Muscle of leg (tissue), 11 donors: ENCODE data around the gene KCNMA1. TPM values are rescaled to one million over a fixed set of nuclear protein-coding genes. Genes with fewer than 3 reads are reported as not detected.

Experiments
- DNase-seq: peaks from one replicate; pipeline ENCODE4 v3.0.0; 2013
- H3K27ac ChIP-seq: one replicate; pipeline ENCODE4 v1.5.1; 2013; ENCODE audit warnings: mild to moderate bottlenecking, low read length, control low read depth
- H3K27me3 ChIP-seq: one replicate; pipeline ENCODE4 v1.6.1; 2013; ENCODE audit warnings: low read length; ENCODE audit not compliant: control insufficient read depth, insufficient read depth
- H3K36me3 ChIP-seq: one replicate; pipeline ENCODE4 v1.6.1; 2013; ENCODE audit warnings: low read length; ENCODE audit not compliant: control insufficient read depth, insufficient read depth
- H3K4me1 ChIP-seq: one replicate; pipeline ENCODE4 v1.6.1; 2013; ENCODE audit warnings: low read length; ENCODE audit not compliant: control insufficient read depth, insufficient read depth
- H3K4me3 ChIP-seq: one replicate; pipeline ENCODE4 v1.5.1; 2013; ENCODE audit warnings: low read length, control low read depth
- H3K9me3 ChIP-seq: replicated peaks from 2 replicates; pipeline ENCODE4 v1.6.1; 2013; ENCODE audit warnings: low read depth, low read length; ENCODE audit not compliant: control insufficient read depth
- WGBS: methylation state at CpG from one replicate; pipeline ENCODE4 v1.1.5; 2013; ENCODE audit warnings: missing lambda C conversion rate; ENCODE audit not compliant: insufficient coverage; 5-methylcytosine and 5-hydroxymethylcytosine counted together
- polyA plus RNA-seq, 8 donors: library from polyadenylated mRNA; unstranded; fragments of 120-200 nt; gene quantifications; one replicate each; pipeline versions ENCODE4 v1.2.1 to v1.2.3, GENCODE V29; 2013; ENCODE audit warnings: inconsistent platforms in 1 of 8, low replicate concordance in 1 of 8; ENCODE audit not compliant: insufficient read length in 8 of 8, insufficient read depth in 1 of 8
- total RNA-seq: library from RNA; stranded (reverse); fragments of 120-200 nt; gene quantifications from one replicate; pipeline ENCODE4 v1.2.4, GENCODE V29; 2013

KCNMA1 gene
- total and polyA plus RNA-seq, 9 donors, result 12.7 to 23.3 (median 18.2) TPM

- Histone ChIP-seq H3K27ac (no peak overlapping the region), H3K36me3 (no peaks in the 10 kb centered on the region), H3K27me3 (no peaks in the 10 kb centered on the region), H3K9me3 (no peaks in the 10 kb centered on the region), H3K4me3 (no peak overlapping the region), H3K4me1 (no peaks in the 10 kb centered on the region)
- WGBS, result 93% methylated on average over 3 of the region's 4 CpGs
- DNase-seq, result no peak
Measured at GRCh38 chr10:77125231-77125630, 512.4 kb downstream of the KCNMA1 start.

- no peak overlapping the region for H3K27ac ChIP-seq
- H3K4me3 ChIP-seq, result no peak overlapping the region
- DNase-seq, result no peak
- H3K9me3 ChIP-seq, result no peaks in the 10 kb centered on the region
- H3K36me3 ChIP-seq, result no peaks in the 10 kb centered on the region
- WGBS, result 96% methylated on average over 3 of the region's 5 CpGs
- no peaks in the 10 kb centered on the region for H3K4me1 ChIP-seq
- no peaks in the 10 kb centered on the region for H3K27me3 ChIP-seq
Measured at GRCh38 chr10:77123330-77123729, 514.3 kb downstream of the KCNMA1 start.

DNA sequence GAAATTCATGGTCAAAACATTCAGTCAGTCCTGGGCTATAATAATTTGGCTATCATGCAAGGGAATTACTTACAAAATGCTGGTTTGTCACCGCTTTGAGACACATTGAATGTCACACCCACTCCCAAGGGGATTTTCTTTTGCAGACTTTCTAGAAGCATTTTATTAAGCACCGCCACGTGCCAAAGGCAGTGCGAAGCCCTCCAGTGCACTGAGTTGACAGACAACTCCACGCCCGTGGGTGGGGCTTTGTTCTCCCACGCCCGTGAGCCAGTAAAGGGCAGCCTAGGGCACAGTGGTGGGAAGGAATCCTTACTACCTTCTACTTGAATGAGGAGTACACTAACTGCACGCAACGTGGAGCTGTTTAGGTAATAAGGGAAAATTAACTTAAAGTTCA is 515.8 kb downstream of the KCNMA1 start:
- H3K36me3 ChIP-seq, result no peaks in the 10 kb centered on the region
- no peaks in the 10 kb centered on the region for H3K27me3 ChIP-seq
- H3K4me1 ChIP-seq, result no peaks in the 10 kb centered on the region
- H3K9me3 ChIP-seq, result no peaks in the 10 kb centered on the region
- no peak overlapping the region for H3K27ac ChIP-seq
- WGBS, result no CpG with 5 or more reads among the region's 10 CpGs
- H3K4me3 ChIP-seq, result no peak overlapping the region
- DNase-seq, result no peak

GRCh38 chr10:77120666-77121376 is 516.8 kb downstream of the KCNMA1 start:
- DNase-seq, result no peak
- H3K27me3 ChIP-seq, result no peaks in the 10 kb centered on the region
- H3K27ac ChIP-seq, result no peak overlapping the region
- no peak overlapping the region for H3K4me3 ChIP-seq
- no peaks in the 10 kb centered on the region for H3K36me3 ChIP-seq
- no peaks in the 10 kb centered on the region for H3K9me3 ChIP-seq
- 57% methylated on average over 2 of the region's 4 CpGs for WGBS
- H3K4me1 ChIP-seq, result no peaks in the 10 kb centered on the region

DNA sequence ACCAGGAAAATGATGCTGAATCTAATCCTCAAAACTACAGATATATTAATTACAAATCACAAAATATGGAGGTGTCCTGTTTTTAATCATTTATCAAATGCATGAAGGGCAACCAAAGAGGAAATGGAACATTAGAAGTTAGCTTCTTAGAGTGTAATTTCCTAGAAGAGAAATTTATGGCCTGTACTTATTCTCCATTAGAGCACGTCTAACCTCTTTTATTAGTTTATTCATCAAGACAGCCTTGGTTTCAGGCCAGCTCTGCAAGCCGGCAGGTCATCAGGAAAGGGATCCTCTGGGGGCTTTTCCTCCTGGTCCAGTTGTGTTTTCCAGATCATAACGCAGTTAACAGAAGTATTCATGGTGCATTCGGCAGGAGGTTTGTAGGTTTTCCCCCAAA is 517.6 kb downstream of the KCNMA1 start:
- no peaks in the 10 kb centered on the region for H3K4me1 ChIP-seq
- H3K27ac ChIP-seq, result no peak overlapping the region
- no peaks in the 10 kb centered on the region for H3K36me3 ChIP-seq
- no peaks in the 10 kb centered on the region for H3K27me3 ChIP-seq
- H3K4me3 ChIP-seq, result no peak overlapping the region
- no peaks in the 10 kb centered on the region for H3K9me3 ChIP-seq
- DNase-seq, result no peak
- no CpG with 5 or more reads among the region's 4 CpGs for WGBS

DNA sequence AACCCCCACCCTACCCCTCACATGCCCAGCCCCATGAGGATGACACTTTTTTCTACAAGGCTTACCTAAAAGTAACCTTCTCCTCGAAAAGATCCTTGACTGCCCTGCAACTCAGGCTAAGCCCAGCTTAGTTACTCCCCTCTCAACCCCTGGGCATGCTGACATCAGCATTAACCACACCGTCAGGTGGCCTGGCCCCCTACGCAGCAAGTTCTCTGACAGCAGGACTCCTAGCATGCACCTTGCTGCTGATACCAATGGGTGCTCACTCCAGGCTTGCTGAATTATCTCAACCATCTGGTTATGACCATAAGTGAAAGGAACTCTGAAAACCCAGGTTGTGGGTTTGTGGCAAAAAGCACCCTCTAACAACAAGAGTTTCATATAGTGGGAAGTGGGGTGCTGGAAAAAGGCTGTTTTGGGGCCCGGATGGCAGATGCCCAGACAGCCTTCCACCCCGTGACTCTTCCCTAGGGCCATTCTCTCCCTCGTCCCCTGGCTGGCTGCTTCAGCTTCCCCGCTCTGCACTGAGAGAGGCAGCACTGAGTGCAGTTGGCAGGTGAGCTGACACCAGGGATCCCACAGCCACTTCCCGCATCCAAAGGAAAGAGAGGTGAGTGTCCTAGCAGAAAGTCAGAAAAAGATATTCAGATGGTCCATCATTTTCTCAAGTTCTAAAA is 518.9 kb downstream of the KCNMA1 start:
- H3K4me1 ChIP-seq, result no peaks in the 10 kb centered on the region
- H3K27ac ChIP-seq, result no peak overlapping the region
- DNase-seq, result no peak
- 88% methylated on average over 6 of the region's 8 CpGs for WGBS
- H3K4me3 ChIP-seq, result no peak overlapping the region
- H3K36me3 ChIP-seq, result no peaks in the 10 kb centered on the region
- H3K27me3 ChIP-seq, result no peaks in the 10 kb centered on the region
- no peaks in the 10 kb centered on the region for H3K9me3 ChIP-seq

DNA sequence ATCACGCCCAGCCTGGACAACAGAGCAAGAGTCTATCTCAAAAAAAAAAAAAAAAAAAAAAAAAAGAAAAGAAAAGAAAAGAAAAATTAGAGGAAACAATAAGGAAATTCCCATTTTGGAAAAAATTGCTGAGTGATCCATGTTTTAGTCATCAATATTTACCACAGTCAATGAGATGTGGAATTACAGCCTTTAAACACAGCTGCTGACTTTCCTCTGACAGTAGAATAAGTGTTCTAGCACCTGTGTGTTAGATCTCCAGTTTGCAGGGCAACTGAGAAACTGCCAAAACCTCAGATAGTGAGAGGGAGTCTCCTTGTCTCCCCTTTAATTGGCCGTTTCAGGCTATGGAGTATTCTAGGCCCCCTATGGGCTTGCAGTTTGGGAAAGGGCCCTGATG is 520.1 kb downstream of the KCNMA1 start:
- no peaks in the 10 kb centered on the region for H3K36me3 ChIP-seq
- H3K9me3 ChIP-seq, result no peaks in the 10 kb centered on the region
- H3K4me3 ChIP-seq, result no peak overlapping the region
- no peak overlapping the region for H3K27ac ChIP-seq
- no CpG with 5 or more reads among the region's 2 CpGs for WGBS
- peak; percentile 56 for DNase-seq
- no peaks in the 10 kb centered on the region for H3K27me3 ChIP-seq
- no peaks in the 10 kb centered on the region for H3K4me1 ChIP-seq

DNA sequence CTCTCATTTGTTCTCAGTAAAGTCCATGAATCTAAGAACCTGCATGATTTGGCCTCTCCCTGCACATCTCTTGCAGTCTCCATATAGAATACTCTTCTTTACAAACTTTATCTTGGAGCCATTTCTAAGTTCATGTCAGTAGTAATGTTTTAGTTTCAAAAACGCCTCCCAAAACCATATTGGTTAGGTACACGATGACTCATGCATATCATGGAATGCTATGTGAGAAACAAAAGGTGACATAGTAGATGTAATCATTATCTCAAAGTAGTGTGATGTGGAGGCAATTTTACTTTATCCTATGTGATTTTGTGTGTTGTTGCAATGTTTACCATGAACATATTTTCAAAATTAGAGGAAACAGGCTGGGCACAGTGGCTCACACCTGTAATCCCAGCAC is 520.7 kb downstream of the KCNMA1 start:
- WGBS, result no CpG with 5 or more reads among the region's 2 CpGs
- H3K9me3 ChIP-seq, result no peaks in the 10 kb centered on the region
- no peaks in the 10 kb centered on the region for H3K4me1 ChIP-seq
- no peaks in the 10 kb centered on the region for H3K27me3 ChIP-seq
- no peaks in the 10 kb centered on the region for H3K36me3 ChIP-seq
- no peak for DNase-seq
- no peak overlapping the region for H3K27ac ChIP-seq
- no peak overlapping the region for H3K4me3 ChIP-seq

DNA sequence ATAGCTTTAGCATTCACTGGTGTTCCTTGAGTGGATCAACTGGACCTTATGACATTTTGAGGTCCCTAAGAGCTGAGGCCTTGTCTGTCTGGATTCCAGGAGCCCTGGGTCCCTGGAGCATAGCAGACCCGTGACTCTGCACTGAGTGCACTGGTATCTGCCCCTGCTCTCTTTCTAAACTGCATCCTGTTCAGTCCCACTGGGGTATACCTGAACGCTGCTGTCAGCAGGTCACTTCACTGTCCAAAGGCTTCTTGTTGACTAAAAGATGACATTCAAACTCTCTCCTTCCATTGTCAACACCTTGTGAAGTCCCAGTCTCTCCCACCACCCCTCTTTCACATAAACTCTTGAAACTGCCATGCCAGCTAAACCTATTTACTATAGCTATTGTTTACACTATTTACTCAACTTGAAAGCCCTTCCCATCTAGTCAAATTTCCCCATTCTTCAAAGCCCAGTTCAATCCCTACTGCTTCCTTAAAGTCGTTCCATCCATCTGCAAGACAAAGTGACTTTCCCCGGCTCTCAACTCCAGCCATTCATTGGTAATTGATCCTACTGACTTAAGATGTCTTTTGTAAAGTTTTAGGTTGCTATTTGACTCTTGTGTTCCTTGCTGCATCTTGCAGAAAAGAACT is 523.3 kb downstream of the KCNMA1 start:
- WGBS, result 56% methylated on average over 3 of the region's 4 CpGs
- Histone ChIP-seq H3K27me3 (no peaks in the 10 kb centered on the region), H3K36me3 (no peaks in the 10 kb centered on the region), H3K4me3 (no peak overlapping the region), H3K27ac (no peak overlapping the region), H3K4me1 (peaks cover 10% of the 10 kb centered on the region), H3K9me3 (no peaks in the 10 kb centered on the region)
- no peak for DNase-seq
